ENCODE results near the gene ZEB1. TPM values are rescaled to one million over a fixed set of nuclear protein-coding genes. Genes with fewer than 3 reads are reported as not detected.

ZEB1 gene
- total RNA-seq, 1 donor from 2014 or later: 38.8 TPM

- Histone ChIP-seq H3F3A (ENCODE audit: low read depth) (no peaks in the 10 kb centered on the region), H2AFZ (replicated peaks) (no peak overlapping the region), H3K27ac (no peak overlapping the region), H3K36me3 (no peaks in the 10 kb centered on the region), H3K9me3 (ENCODE audit: low read depth) (no peaks in the 10 kb centered on the region), H3K79me2 (ENCODE audit: low read depth) (peaks cover 66% of the 10 kb centered on the region), H4K20me1 (ENCODE audit: low read depth) (peaks cover 73% of the 10 kb centered on the region), H3K4me2 (no peak overlapping the region), H3K9ac (no peak overlapping the region), H3K4me1 (peaks cover 38% of the 10 kb centered on the region), H3K4me3 (no peak overlapping the region), H3K27me3 (no peaks in the 10 kb centered on the region)
- Mint-ChIP-seq H3K9me3 (no peaks in the 10 kb centered on the region), H3K4me3 (no peak overlapping the region), H3K27me3 (ENCODE audit: insufficient read depth, low read depth) (no peaks in the 10 kb centered on the region), H3K36me3 (no peaks in the 10 kb centered on the region), H3K4me1 (peaks cover 17% of the 10 kb centered on the region), H3K27ac (no peak overlapping the region)
- no peak for DNase-seq (ENCODE audit: low spot score)
- TF ChIP-seq EZH2 (IDR thresholded peaks at IDR 0.05): no peak
- no peak for TF ChIP-seq CTCF (IDR thresholded peaks at IDR 0.05)
- TF ChIP-seq EZH2phosphoT487 (IDR thresholded peaks at IDR 0.05): no peak
Measured at GRCh38 chr10:31347705-31348104, 28.7 kb downstream of the ZEB1 start.

GRCh38 chr10:31350891-31351290, 31.9 kb downstream of the ZEB1 start:
- peaks cover 7% of the 10 kb centered on the region for H3K4me1 Mint-ChIP-seq
- Histone ChIP-seq H3F3A (ENCODE audit: low read depth) (no peaks in the 10 kb centered on the region), H3K79me2 (ENCODE audit: low read depth) (peaks cover 47% of the 10 kb centered on the region), H3K9ac (no peak overlapping the region), H3K4me1 (peaks cover 6% of the 10 kb centered on the region), H4K20me1 (ENCODE audit: low read depth) (peaks cover 47% of the 10 kb centered on the region), H3K9me3 (ENCODE audit: low read depth) (no peaks in the 10 kb centered on the region), H3K4me3 (no peak overlapping the region), H3K27ac (no peak overlapping the region), H3K36me3 (no peaks in the 10 kb centered on the region), H3K4me2 (no peak overlapping the region), H3K27me3 (no peaks in the 10 kb centered on the region), H2AFZ (replicated peaks) (no peak overlapping the region)
- no peak for DNase-seq (ENCODE audit: low spot score)
- no peak for TF ChIP-seq EZH2phosphoT487 (IDR thresholded peaks at IDR 0.05)
- no peak for TF ChIP-seq CTCF (IDR thresholded peaks at IDR 0.05)
- no peak for TF ChIP-seq EZH2 (IDR thresholded peaks at IDR 0.05)
- H3K27me3 Mint-ChIP-seq (ENCODE audit: insufficient read depth, low read depth): no peaks in the 10 kb centered on the region
- H3K27ac Mint-ChIP-seq: no peak overlapping the region
- H3K9me3 Mint-ChIP-seq: no peaks in the 10 kb centered on the region
- no peak overlapping the region for H3K4me3 Mint-ChIP-seq
- peaks cover 4% of the 10 kb centered on the region for H3K36me3 Mint-ChIP-seq

GRCh38 chr10:31352436-31353226, 33.6 kb downstream of the ZEB1 start:
- Histone ChIP-seq H3K9me3 (ENCODE audit: low read depth) (no peaks in the 10 kb centered on the region), H3K27me3 (no peaks in the 10 kb centered on the region), H3K27ac (no peak overlapping the region), H3K36me3 (no peaks in the 10 kb centered on the region), H3F3A (ENCODE audit: low read depth) (no peaks in the 10 kb centered on the region), H3K9ac (no peak overlapping the region), H3K4me1 (peaks cover 5% of the 10 kb centered on the region), H3K79me2 (ENCODE audit: low read depth) (peaks cover 32% of the 10 kb centered on the region), H3K4me3 (no peak overlapping the region), H2AFZ (replicated peaks) (no peak overlapping the region), H3K4me2 (no peak overlapping the region), H4K20me1 (ENCODE audit: low read depth) (peaks cover 37% of the 10 kb centered on the region)
- Mint-ChIP-seq H3K4me1 (peaks cover 7% of the 10 kb centered on the region), H3K27ac (no peak overlapping the region), H3K9me3 (no peaks in the 10 kb centered on the region), H3K27me3 (ENCODE audit: insufficient read depth, low read depth) (no peaks in the 10 kb centered on the region), H3K36me3 (peaks cover 4% of the 10 kb centered on the region), H3K4me3 (no peak overlapping the region)
- TF ChIP-seq CTCF (IDR thresholded peaks at IDR 0.05) (no peak), EZH2phosphoT487 (IDR thresholded peaks at IDR 0.05) (no peak), EZH2 (IDR thresholded peaks at IDR 0.05) (no peak)
- no peak for DNase-seq (ENCODE audit: low spot score)

Data from neural progenitor cell (in vitro differentiated cells).